ENCODE data around the gene TSPAN18. TPM values are rescaled to one million over a fixed set of nuclear protein-coding genes. Genes with fewer than 3 reads are reported as not detected.

Gene TSPAN18
- total RNA-seq, 1 donor from 2014 or later = 52.8 TPM

- H3K9me3 Mint-ChIP-seq = no peaks in the 10 kb centered on the region
- H3K36me3 Mint-ChIP-seq = peaks cover 10% of the 10 kb centered on the region
- H3K4me3 Mint-ChIP-seq = no peak overlapping the region
- no peaks in the 10 kb centered on the region for H3K27me3 Mint-ChIP-seq
- no peak for TF ChIP-seq CTCF (conservative IDR thresholded peaks at IDR 0.05)
- DNase-seq (ENCODE audit: extremely low spot score, unreplicated experiment) = no peak
- no peak overlapping the region for H3K27ac Mint-ChIP-seq
- peaks cover 61% of the 10 kb centered on the region for H3K4me1 Mint-ChIP-seq (ENCODE audit: unreplicated experiment)
Measured at GRCh38 chr11:44784851-44785250, 58.1 kb downstream of the TSPAN18 start.

GRCh38 chr11:44785856-44786607 lies 59.3 kb downstream of the TSPAN18 start:
- no peaks in the 10 kb centered on the region for H3K27me3 Mint-ChIP-seq
- peak overlapping the region; percentile 9 for H3K27ac Mint-ChIP-seq
- H3K9me3 Mint-ChIP-seq = no peaks in the 10 kb centered on the region
- peaks cover 54% of the 10 kb centered on the region for H3K4me1 Mint-ChIP-seq (ENCODE audit: unreplicated experiment)
- peak overlapping the region; percentile 14 for H3K4me3 Mint-ChIP-seq
- DNase-seq (ENCODE audit: extremely low spot score, unreplicated experiment) = no peak
- TF ChIP-seq CTCF (conservative IDR thresholded peaks at IDR 0.05) = peak; percentile 60
- H3K36me3 Mint-ChIP-seq = peaks cover 5% of the 10 kb centered on the region

GRCh38 chr11:44787070-44787469 lies 60.3 kb downstream of the TSPAN18 start:
- Mint-ChIP-seq H3K4me1 (ENCODE audit: unreplicated experiment) (peaks cover 44% of the 10 kb centered on the region), H3K4me3 (no peak overlapping the region), H3K9me3 (no peaks in the 10 kb centered on the region)

GRCh38 chr11:44787981-44788380 lies 61.2 kb downstream of the TSPAN18 start:
- Mint-ChIP-seq H3K36me3 (no peaks in the 10 kb centered on the region), H3K4me1 (ENCODE audit: unreplicated experiment) (peaks cover 51% of the 10 kb centered on the region), H3K4me3 (no peak overlapping the region), H3K27ac (no peak overlapping the region), H3K9me3 (no peaks in the 10 kb centered on the region), H3K27me3 (no peaks in the 10 kb centered on the region)
- no peak for DNase-seq (ENCODE audit: extremely low spot score, unreplicated experiment)
- TF ChIP-seq CTCF (conservative IDR thresholded peaks at IDR 0.05) = no peak

More at GRCh38 chr11:44787070-44787469, 60.3 kb downstream of the TSPAN18 start:
- no peak for DNase-seq (ENCODE audit: extremely low spot score, unreplicated experiment)
- Mint-ChIP-seq H3K36me3 (no peaks in the 10 kb centered on the region), H3K27ac (no peak overlapping the region), H3K27me3 (no peaks in the 10 kb centered on the region)
- no peak for TF ChIP-seq CTCF (conservative IDR thresholded peaks at IDR 0.05)

GRCh38 chr11:44788536-44789261 lies 61.9 kb downstream of the TSPAN18 start:
- TF ChIP-seq CTCF (conservative IDR thresholded peaks at IDR 0.05) = no peak
- no peaks in the 10 kb centered on the region for H3K27me3 Mint-ChIP-seq
- peaks cover 49% of the 10 kb centered on the region for H3K4me1 Mint-ChIP-seq (ENCODE audit: unreplicated experiment)
- no peak for DNase-seq (ENCODE audit: extremely low spot score, unreplicated experiment)
- no peak overlapping the region for H3K4me3 Mint-ChIP-seq
- H3K9me3 Mint-ChIP-seq = no peaks in the 10 kb centered on the region
- H3K36me3 Mint-ChIP-seq = no peaks in the 10 kb centered on the region
- H3K27ac Mint-ChIP-seq = no peak overlapping the region

Measured in type B pancreatic cell (in vitro differentiated cells).